ENCODE data around the gene CYP27C1.

The CYP27C1 gene

DNA sequence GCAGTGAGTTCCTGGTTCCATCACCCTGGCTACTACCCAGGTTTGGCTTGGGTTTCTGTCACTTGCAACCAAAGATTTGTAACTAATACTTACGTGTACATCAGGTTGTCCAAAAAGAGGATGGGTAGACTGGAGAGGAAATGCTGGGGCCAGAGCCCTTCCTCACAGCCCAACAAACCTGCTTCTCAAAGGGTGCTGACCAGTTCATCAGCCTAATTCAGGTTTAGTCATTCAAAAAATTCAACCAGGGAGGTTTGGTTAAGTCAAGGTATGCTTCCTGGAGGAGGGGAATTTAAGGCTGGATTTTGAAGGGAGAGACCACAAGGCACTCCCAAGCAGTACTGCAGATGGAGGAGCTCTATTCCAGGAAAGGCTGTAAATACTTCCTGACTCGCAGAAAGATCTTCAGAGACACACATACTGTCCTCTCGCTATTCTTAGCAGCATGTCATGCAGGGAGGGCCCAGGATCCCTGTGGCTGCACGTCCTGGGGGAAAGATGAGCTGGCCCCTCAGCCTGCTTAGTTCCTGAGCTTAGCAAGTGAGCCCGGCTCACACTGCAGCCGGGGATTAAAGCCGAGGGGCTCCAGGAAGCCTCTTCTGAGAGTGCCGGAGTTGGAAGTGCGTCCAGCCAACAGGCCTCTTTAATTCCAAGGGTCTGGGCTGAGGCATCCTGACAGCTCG lies 73.1 kb downstream of the CYP27C1 start:
- FAIRE-seq = no peak

DNA sequence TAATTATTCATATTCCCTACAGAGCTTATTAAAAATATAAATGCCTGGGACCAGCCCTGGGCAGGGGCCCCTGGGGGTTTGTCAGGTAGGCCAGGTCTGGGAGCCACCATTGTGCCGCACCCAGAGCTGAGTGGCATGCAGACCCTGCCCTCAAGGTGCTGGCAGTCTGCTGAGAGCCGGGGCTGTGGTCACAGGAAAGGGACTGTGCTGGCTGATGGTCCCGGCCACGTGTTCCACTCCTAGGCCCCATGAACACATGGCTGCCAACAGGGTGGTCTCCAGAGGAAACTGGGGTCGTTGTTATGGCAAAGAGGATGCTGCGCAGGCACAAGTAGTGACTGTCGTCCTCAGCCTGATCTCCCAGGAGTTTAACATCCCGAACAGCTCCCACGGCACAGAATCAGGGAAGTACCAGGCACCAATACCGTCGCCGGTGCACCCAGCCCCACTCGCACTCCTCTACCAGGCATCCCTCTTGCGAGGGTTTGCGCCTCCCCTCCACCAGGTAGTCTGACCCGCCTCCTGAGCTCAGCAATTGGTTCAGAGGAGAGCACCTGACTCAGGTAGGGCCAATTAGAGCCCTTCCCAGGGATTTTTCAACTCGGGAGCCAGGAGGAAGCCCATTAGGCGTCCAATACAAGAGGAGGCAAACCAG lies 73.9 kb downstream of the CYP27C1 start:
- no peak for FAIRE-seq

DNA sequence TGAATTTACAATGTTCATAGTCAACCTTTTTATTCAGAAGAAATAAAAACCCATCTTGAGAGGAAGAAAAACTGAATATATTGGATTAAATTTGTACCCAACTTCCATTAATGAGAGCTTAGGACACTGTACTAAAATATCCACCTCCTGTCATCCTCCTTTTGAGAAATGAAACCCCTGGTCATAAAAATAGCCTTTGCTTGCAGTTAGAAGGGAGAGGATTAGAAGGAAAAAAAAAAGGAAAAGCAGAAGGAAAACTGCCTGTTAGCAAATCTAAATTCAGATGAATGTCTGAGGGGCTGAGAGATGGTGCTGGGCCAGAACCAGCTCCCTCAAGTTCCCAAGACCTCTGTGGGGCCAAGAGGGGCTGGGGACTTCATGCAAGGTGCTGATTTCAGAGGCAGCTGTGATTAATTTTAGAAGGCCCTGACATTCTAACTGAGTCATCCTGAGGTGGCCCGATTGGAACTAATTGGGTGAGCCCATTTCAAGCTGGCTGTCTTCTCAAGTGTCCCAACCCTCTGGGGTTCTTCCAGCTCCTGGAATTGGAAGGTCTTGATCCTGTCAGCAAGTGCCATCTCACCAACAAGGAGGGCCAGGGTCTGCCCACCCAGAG lies 74.7 kb downstream of the CYP27C1 start:
- FAIRE-seq = no peak

DNA sequence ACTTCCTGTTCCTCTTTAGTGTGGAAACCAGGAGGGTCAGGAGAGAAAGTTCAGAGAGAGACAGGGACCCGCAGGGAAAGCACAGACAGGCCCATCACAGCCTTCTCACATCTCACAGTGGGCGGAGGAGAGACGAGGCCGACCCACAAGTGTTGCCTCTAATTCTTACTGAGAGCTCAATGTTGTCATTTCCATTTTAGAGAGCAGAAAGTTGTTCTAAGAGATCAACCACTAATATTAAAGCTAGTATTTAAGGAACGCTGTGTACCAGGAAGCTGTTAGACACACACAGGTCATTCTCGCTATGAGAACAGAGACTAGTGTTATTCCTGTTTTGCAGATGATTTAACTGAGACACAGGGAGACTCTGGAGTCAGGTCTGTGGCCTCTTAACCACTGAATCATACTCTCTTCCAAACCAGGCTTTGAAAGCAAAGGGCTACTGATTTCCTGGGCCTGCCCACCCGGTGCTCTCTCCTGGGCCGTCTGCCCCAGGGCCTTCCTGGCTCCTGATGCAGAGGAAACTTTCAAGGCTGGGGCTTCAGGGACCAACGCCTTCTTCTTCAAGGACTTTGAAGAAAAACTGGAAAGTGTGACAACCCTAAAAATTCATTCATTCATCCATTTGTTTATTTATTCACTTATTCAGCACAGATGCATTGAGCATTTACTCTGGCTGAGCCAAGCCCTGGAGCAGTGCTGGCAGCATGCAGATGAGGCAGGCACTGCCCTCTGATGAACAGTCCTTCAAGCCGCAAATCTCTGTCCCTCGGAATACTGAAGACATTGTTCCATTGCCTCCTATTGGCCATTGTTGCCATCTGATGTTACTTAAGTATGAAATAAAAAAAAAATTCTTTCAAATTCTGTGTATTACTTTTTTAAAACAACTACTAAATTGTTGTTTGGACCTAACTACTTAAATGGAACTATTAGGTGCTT lies 76.0 kb downstream of the CYP27C1 start:
- no peak for FAIRE-seq

DNA sequence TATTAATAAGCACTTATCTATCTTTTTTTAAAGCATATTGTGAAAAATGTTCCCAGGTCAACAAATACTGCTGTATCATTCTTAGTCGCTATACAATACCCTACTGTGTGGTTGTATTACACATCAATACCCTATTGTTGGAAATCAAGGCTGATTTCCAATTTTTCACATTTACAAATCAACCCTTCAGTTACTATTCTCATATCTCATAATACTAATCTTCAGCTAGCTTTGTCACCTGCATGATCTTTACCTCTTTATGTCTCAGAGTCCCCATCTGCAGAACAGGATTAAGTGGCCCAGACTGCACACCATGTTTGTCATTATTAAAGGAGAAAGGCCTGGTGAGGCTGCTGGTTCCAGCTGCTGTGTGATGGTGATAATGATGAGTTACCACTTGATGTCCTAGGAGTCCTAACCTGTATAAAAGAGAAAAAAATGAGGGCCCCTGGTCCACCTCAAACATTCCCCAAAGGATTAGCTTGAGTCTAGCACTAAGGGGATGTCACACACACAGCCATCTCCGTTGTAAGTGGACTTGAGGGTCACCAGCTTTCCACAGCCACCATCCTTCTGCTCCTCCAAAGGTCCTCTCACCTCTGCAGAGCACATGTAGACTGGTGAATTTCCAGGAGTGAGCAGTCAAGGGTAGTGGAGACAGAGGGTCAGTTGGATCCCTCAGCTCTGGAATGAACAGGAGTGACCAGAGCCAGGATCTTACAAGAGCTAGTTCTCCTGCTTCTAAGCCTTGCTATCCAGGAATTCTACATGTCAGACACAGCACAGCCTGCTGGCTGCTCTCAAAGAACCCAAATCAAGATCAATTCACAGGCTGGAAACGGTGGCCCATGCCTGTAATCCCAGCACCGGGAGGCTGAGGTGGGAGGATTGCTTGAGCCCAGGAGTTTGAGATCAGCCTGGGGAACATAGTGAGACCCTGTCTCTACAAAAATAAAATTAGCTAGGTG lies 77.2 kb downstream of the CYP27C1 start:
- no peak for FAIRE-seq

DNA sequence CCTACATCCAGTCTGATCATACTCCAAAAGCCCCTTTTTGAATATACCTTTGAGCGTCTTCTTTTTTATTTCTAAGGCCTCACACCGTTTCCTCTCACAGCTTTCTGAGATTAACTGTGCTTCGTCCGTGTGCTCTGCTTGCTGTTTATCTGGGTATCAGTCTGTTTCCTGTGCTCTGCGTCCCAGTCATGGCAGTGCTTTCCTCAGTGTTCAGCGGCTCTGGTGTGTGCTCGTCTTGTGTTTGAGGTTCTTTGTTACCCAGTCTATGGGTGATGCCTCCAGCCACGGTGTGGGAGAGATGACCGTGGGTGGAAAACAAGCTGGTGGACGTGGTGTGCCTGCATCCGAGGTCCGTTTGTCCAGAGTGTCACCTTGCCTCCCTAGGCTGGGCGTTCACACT lies 79.6 kb downstream of the CYP27C1 start:
- FAIRE-seq = no peak

DNA sequence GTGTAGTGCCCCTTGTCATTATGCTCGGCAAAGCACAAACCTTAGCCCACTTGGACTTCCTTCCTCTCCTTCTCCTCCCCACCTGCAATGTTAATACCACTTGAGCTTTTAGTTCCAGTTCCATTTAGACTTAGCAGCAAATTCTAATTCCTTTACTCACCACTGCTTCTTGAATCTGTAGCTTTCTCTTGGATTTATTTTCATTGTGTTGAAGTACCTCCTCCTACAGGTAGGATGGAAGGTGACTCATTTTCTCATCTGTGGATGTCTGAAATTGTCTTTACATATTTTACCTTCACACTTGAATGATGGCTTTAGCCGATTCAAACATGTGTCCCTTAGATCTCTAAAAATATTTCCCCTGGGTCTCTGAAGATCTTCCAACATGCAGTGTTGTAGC lies 80.3 kb downstream of the CYP27C1 start:
- FAIRE-seq = no peak

DNA sequence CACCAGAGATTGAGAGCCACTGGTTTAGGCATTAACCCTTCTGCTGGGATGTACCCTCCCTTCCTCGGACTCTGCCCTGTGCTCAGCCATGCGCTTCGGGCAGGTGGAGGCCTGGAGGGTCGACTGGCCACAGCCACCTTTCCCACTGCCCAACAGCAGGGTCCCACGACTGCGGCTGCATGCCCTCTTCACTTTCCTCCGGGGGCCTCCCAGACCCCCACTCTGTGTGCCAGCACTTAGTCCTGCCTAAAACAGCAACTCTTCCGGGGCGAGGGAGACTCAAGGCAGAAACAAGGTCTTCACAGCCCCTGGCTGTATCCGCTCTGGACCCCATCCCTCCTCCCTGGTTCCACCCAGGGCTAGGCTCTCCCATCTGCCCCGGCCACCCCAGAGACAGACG lies 81.8 kb downstream of the CYP27C1 start:
- no peak for FAIRE-seq

DNA sequence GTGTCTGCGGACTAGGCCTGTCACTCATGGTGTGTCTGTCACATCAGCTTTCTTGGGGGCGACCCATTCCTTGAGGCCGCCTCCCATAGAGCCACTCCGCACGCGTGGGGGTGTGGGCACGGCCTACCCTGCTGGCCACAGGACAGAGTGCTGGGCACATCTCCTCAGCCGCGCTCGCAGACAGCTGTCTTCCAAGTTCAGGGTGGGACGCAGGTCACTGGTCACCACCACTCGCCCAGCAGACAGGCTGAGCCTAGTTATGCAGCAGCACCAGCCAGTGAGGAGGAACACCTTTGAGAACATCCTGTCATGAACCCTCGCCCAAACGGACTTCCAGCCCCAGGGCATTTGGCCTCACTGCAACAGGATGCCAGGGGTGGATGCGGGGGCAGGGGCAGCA lies 82.4 kb downstream of the CYP27C1 start:
- no peak for FAIRE-seq

DNA sequence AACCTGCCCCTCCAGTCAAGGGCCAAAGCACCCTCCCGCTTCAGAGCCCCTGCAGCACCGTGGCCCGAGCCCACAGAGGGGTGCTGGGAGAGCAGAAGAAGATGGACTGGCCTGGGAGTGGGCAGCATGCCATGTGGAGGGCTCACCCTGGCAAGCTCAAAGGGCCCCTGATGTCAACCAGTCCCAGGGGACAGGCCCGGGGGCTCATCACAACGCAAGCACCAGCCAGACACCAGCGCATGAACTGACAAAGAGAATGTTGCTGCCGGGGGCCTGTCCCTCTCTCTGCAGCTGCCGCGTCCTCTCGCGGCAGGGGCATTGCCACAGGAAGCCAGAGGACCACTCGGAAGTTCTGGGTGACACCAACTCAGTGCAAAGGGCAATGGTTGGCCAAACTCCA lies 82.9 kb downstream of the CYP27C1 start:
- no peak for FAIRE-seq

DNA sequence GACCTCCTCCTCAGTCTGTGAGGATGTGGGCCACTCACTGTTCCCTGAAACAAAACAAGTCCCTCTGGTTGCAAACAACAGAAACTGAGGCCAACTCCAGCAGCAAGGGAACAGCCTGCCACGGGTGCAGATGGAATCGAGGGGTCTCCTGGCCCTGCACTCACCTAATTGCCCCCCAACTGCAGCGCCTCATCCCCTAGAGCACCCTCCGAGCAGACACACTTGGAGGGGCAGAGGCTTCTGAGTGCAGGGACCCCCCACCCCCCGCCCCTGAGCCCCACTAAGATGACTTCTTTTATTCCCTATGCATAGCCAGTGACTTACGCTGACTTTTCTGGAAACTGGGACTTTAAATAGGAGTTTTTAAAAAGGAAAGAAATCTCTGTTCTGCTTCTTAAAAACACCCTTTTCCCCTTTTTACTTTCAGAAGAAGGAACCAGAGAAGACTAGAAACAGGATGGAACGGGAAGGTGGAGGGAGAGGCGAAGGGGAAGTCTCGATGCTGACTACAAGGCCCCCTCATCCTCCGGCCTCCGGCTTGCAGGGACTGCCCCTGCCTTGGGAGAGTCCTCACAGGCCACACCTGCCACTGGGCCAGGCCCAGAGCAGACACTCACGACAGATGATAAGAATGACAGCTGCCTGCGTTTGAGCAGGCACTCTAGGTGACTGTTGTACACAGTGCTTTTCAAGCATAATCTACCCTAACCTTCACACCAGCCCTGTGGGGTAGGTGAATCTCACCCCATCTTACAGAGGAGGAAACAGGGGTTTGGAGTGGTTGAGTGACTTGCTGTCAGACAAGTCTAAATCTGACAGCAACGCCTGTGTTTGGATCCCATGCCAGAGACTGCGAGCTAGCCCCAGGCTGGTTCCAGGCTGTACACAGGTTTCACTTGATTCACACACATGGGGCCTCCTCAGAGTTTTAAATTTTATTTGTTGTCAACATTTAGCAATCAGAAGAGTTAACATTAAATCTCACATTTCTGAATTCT lies 85.0 kb downstream of the CYP27C1 start:
- FAIRE-seq = no peak

DNA sequence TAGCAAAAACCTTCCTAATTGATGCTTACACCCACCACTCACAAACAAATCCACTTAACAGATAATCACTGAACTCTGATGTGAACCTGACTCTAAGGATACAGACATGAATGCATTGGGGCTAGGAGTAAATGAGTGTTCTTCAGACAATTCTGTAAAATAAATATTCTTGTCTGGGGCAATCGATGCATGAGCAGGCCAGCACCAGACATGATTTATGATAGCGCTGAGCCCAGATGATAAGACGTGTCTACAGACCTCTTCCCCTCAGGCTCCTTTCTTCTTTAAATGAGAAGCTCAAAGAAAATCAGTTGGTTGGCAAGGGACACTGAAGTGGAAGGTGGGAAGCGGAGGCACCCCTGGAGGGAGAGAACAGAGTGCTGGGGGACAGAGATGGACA lies 85.9 kb downstream of the CYP27C1 start:
- FAIRE-seq = no peak
